Activated T-cell treated with anti-CD3 and anti-CD28 coated beads, Interleukin-2, amount 50 U/mL, for 72 hours (primary cell): ENCODE data around the gene ING5. TPM values are rescaled to one million over a fixed set of nuclear protein-coding genes. Genes with fewer than 3 reads are reported as not detected.
"Not testable (repeated sequence)": the region's sequence is repeated elsewhere in the genome, so short reads cannot be mapped to it uniquely, and the experiment has no call there.

Experiments used
- ATAC-seq, 2 donors: fragments of 150-1000 bp; cut with Tn5 transposase; replicated peaks in 1 of 2; 2 replicates each; pipeline ENCODE4 v1.10.0; 2021; ENCODE audit warnings: moderate library complexity in 2 of 2, mild to moderate bottlenecking in 1 of 2
- DNase-seq, 2 donors: peaks; one replicate each; pipeline ENCODE4 v3.0.0; 2021 to 2022; ENCODE audit warnings: mixed read lengths in 1 of 2
- H3K27ac Mint-ChIP-seq: one replicate; pipeline ENCODE4 v1.8.0; 2022; ENCODE audit warnings: mild to moderate bottlenecking, moderate library complexity, mixed read lengths
- H3K27me3 Mint-ChIP-seq: one replicate; pipeline ENCODE4 v1.8.0; 2022; ENCODE audit warnings: low read depth, mixed read lengths
- H3K36me3 Mint-ChIP-seq, 2 donors: one replicate each; pipeline ENCODE4 v1.8.0; 2022; ENCODE audit warnings: mixed read lengths in 2 of 2, mild to moderate bottlenecking in 1 of 2; ENCODE audit not compliant: insufficient read depth in 2 of 2
- H3K4me1 Mint-ChIP-seq: one replicate; pipeline ENCODE4 v1.8.0; 2022; ENCODE audit warnings: low read depth, mixed read lengths
- H3K4me3 Mint-ChIP-seq, 2 donors: one replicate each; pipeline ENCODE4 v1.8.0; 2022; ENCODE audit warnings: mild to moderate bottlenecking in 2 of 2, mixed read lengths in 2 of 2, moderate library complexity in 2 of 2
- H3K9me3 Mint-ChIP-seq, 2 donors: one replicate each; pipeline ENCODE4 v1.8.0; 2022; ENCODE audit warnings: mixed read lengths in 2 of 2
- total RNA-seq, 2 donors: library from RNA; stranded (reverse); gene quantifications; one replicate each; pipeline ENCODE4 v1.2.3, GENCODE V29; 2022

Gene ING5
- 10 to 100 TPM; 39.9 to 42.6 TPM for total RNA-seq

GRCh38 chr2:241701399-241702154 lies at the start of gene ING5:
Gene ING5 (plus strand): TSS chr2:241702039. CDS start chr2:241702066, 27 bp downstream.
- DNase-seq (peak; percentile 98 to 99), ATAC-seq (peak; percentile 73 to 74)
- Mint-ChIP-seq H3K4me1 (peaks cover 38% of the 10 kb centered on the region), H3K36me3 (peaks cover 9 to 14% of the 10 kb centered on the region in 2 donors), H3K9me3 (peaks cover 3 to 4% of the 10 kb centered on the region in 2 donors), H3K4me3 (peak within 1 kb of the TSS; percentile 94 to 95), H3K27me3 (no peaks in the 10 kb centered on the region), H3K27ac (peak within 1 kb of the TSS; percentile 79)

GRCh38 chr2:241652142-241652541 lies 49.7 kb upstream of the ING5 start:
- Mint-ChIP-seq H3K36me3 (peaks cover 0 to 11% of the 10 kb centered on the region in 2 donors), H3K4me3 (no peak overlapping the region), H3K9me3 (no peaks in the 10 kb centered on the region), H3K27ac (no peak overlapping the region), H3K27me3 (no peaks in the 10 kb centered on the region), H3K4me1 (peaks cover 19% of the 10 kb centered on the region)
- DNase-seq (no peak), ATAC-seq (no peak)

GRCh38 chr2:241652722-241653121 lies 49.1 kb upstream of the ING5 start:
- H3K36me3 Mint-ChIP-seq: peaks cover 0 to 11% of the 10 kb centered on the region in 2 donors
- DNase-seq (no peak), ATAC-seq (no peak)
- no peaks in the 10 kb centered on the region for H3K27me3 Mint-ChIP-seq
- H3K4me3 Mint-ChIP-seq: no peak overlapping the region
- no peak overlapping the region for H3K27ac Mint-ChIP-seq
- H3K9me3 Mint-ChIP-seq: no peaks in the 10 kb centered on the region
- H3K4me1 Mint-ChIP-seq: peaks cover 19% of the 10 kb centered on the region

GRCh38 chr2:241653210-241653750 lies 48.6 kb upstream of the ING5 start:
- Mint-ChIP-seq H3K36me3 (peaks cover 0 to 11% of the 10 kb centered on the region in 2 donors), H3K4me3 (no peak overlapping the region), H3K27me3 (no peaks in the 10 kb centered on the region), H3K27ac (no peak overlapping the region), H3K4me1 (peaks cover 18% of the 10 kb centered on the region), H3K9me3 (no peaks in the 10 kb centered on the region)
- no peak for DNase-seq
- no peak for ATAC-seq

GRCh38 chr2:241654551-241654950 lies 47.3 kb upstream of the ING5 start:
- H3K27me3 Mint-ChIP-seq: no peaks in the 10 kb centered on the region
- no peak for ATAC-seq
- peaks cover 2 to 11% of the 10 kb centered on the region in 2 donors for H3K36me3 Mint-ChIP-seq

GRCh38 chr2:241655516-241656189 lies 46.2 kb upstream of the ING5 start:
- H3K4me3 Mint-ChIP-seq: no peak overlapping the region
- H3K9me3 Mint-ChIP-seq: no peaks in the 10 kb centered on the region
- H3K27ac Mint-ChIP-seq: no peak overlapping the region
- H3K4me1 Mint-ChIP-seq: peaks cover 4% of the 10 kb centered on the region
- H3K36me3 Mint-ChIP-seq: peaks cover 4 to 16% of the 10 kb centered on the region in 2 donors
- H3K27me3 Mint-ChIP-seq: no peaks in the 10 kb centered on the region
- ATAC-seq: no peak
- no peak for DNase-seq

More at GRCh38 chr2:241654551-241654950, 47.3 kb upstream of the ING5 start:
- peaks cover 7% of the 10 kb centered on the region for H3K4me1 Mint-ChIP-seq
- DNase-seq: no peak
- H3K27ac Mint-ChIP-seq: no peak overlapping the region
- no peaks in the 10 kb centered on the region for H3K9me3 Mint-ChIP-seq
- no peak overlapping the region for H3K4me3 Mint-ChIP-seq

- Mint-ChIP-seq H3K4me3 (no peak overlapping the region), H3K4me1 (no peaks in the 10 kb centered on the region), H3K27ac (no peak overlapping the region), H3K27me3 (no peaks in the 10 kb centered on the region), H3K9me3 (no peaks in the 10 kb centered on the region), H3K36me3 (peaks cover 4 to 14% of the 10 kb centered on the region in 2 donors)
- DNase-seq: no peak
- ATAC-seq: no peak
Observed at GRCh38 chr2:241656190-241656741, 45.6 kb upstream of the ING5 start.

GRCh38 chr2:241657786-241658254 lies 44.0 kb upstream of the ING5 start:
- Mint-ChIP-seq H3K27me3 (no peaks in the 10 kb centered on the region), H3K36me3 (peaks cover 4 to 14% of the 10 kb centered on the region in 2 donors), H3K4me1 (no peaks in the 10 kb centered on the region), H3K27ac (no peak overlapping the region), H3K4me3 (no peak overlapping the region), H3K9me3 (no peaks in the 10 kb centered on the region)
- no peak for ATAC-seq
- no peak for DNase-seq

- Mint-ChIP-seq H3K4me3 (no peak overlapping the region), H3K4me1 (no peaks in the 10 kb centered on the region), H3K9me3 (no peaks in the 10 kb centered on the region), H3K27ac (no peak overlapping the region), H3K27me3 (no peaks in the 10 kb centered on the region), H3K36me3 (peaks cover 4 to 14% of the 10 kb centered on the region in 2 donors)
- no peak for DNase-seq
- ATAC-seq: no peak
Observed at GRCh38 chr2:241658296-241658695, 43.5 kb upstream of the ING5 start.

GRCh38 chr2:241659150-241659739 lies 42.6 kb upstream of the ING5 start:
- DNase-seq (peak; percentile 35 to 45), ATAC-seq (no peak)
- Mint-ChIP-seq H3K27ac (no peak overlapping the region), H3K9me3 (no peaks in the 10 kb centered on the region), H3K4me1 (peaks cover under 1% of the 10 kb centered on the region), H3K27me3 (no peaks in the 10 kb centered on the region), H3K36me3 (peaks cover 4 to 16% of the 10 kb centered on the region in 2 donors), H3K4me3 (no peak overlapping the region)

- no peak for ATAC-seq
- DNase-seq: no peak
- H3K27me3 Mint-ChIP-seq: no peaks in the 10 kb centered on the region
- no peak overlapping the region for H3K27ac Mint-ChIP-seq
- no peak overlapping the region for H3K4me3 Mint-ChIP-seq
- peaks cover 15% of the 10 kb centered on the region for H3K4me1 Mint-ChIP-seq
- H3K9me3 Mint-ChIP-seq: no peaks in the 10 kb centered on the region
- peaks cover 4 to 16% of the 10 kb centered on the region in 2 donors for H3K36me3 Mint-ChIP-seq
Observed at GRCh38 chr2:241660593-241661213, 41.1 kb upstream of the ING5 start.

- not testable (repeated sequence) for DNase-seq, H3K27me3 Mint-ChIP-seq, H3K9me3 Mint-ChIP-seq, ATAC-seq, H3K4me3 Mint-ChIP-seq, H3K27ac Mint-ChIP-seq
- Mint-ChIP-seq H3K36me3 (peaks cover 4 to 10% of the 10 kb centered on the region in 2 donors), H3K4me1 (peaks cover 18% of the 10 kb centered on the region)
Observed at GRCh38 chr2:241662731-241663130, 39.1 kb upstream of the ING5 start.
